ENCODE data around the gene IQSEC1.

The IQSEC1 gene

GRCh38 chr3:12999147-13000140, 73.8 kb downstream of the IQSEC1 start:
- DNase-seq = peak in 10 of 14 donors; percentile 27 to 79 (median 54)

- DNase-seq = no peak
These were observed 74.6 kb downstream of the IQSEC1 start for GRCh38 chr3:12998648-12999047.

DNA sequence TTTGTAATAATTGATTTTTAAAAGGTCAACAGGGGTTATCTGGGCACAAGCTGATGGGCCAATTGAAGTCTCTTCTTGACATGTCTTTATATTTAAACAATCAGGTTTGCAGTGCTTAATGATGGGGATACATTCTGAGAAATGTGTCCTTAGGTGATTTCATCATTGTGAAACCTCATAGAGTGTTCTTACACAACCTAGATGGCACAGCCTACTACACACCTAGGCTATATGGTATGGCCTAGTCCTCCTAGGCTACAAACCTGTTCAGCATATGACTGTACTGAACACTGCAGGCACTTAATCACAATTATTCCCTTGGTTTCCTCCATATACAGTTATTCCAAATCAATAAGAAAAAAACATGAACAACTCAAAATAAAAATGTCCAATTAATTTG, 75.8 kb downstream of the IQSEC1 start:
- DNase-seq = no peak

DNA sequence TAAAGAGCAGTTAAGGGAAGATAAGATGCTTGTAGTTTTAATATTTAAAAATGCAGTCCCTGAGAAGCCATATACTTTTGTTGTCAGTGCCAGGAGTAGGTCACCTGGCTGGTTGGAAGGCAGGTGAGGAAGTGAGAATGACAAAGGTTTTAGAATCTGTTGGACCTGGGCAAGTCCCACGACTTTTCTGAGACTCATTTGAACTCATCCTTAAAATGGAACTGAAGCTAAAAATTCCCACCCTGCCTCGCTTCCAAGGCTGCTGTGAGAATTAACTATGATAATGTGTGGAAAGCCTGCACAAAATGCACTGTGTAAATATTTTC, 77.1 kb downstream of the IQSEC1 start:
- no peak for DNase-seq

- no peak for DNase-seq
These were observed 77.6 kb downstream of the IQSEC1 start for GRCh38 chr3:12995389-12996180.

DNA sequence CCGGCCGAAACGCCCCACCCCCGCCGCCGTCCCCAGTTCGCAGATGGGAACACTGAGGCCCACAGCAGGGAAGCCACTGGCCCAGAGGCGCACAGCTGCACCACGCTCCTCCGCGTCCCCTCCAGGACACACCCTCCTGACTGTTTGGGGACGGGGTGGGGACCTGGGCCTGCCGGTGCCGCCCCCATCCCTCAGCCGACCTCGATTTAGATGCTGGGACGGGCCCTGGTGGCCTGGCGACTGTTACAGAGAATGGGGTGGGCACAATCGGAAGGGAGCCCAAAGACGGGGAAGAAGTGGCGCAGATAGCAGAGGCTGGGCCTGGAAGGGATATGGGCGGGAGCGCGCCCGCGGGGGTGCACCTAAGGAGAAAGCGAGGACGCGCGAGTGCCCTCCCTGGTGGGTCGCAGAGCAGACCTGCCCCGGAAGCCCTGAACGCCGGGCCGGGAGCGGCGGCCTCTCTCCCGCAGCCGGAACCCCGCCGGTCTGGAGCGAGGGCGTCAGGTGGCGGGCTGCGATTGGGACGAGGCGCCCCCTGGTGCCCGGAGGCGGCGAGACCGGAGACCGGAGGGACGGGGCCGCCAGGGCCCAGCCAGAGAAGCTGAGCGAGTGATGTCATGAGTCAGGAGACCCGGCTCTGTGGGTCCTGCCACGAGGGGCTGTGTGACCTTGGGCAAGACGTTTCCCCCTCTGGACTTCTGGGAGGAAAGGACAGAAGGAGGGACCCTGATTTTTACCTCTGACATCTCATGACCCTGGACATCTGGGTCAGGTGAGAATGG, 78.4 kb downstream of the IQSEC1 start:
- peak in 13 of 14 donors; percentile 56 to 89 (median 80) for DNase-seq

GRCh38 chr3:12994357-12994606, 78.9 kb downstream of the IQSEC1 start:
- peak in 3 of 14 donors; percentile 22 to 47 (median 40) for DNase-seq

GRCh38 chr3:12993517-12994356, 79.5 kb downstream of the IQSEC1 start:
- DNase-seq = peak in 3 of 14 donors; percentile 28 to 48 (median 40)

DNA sequence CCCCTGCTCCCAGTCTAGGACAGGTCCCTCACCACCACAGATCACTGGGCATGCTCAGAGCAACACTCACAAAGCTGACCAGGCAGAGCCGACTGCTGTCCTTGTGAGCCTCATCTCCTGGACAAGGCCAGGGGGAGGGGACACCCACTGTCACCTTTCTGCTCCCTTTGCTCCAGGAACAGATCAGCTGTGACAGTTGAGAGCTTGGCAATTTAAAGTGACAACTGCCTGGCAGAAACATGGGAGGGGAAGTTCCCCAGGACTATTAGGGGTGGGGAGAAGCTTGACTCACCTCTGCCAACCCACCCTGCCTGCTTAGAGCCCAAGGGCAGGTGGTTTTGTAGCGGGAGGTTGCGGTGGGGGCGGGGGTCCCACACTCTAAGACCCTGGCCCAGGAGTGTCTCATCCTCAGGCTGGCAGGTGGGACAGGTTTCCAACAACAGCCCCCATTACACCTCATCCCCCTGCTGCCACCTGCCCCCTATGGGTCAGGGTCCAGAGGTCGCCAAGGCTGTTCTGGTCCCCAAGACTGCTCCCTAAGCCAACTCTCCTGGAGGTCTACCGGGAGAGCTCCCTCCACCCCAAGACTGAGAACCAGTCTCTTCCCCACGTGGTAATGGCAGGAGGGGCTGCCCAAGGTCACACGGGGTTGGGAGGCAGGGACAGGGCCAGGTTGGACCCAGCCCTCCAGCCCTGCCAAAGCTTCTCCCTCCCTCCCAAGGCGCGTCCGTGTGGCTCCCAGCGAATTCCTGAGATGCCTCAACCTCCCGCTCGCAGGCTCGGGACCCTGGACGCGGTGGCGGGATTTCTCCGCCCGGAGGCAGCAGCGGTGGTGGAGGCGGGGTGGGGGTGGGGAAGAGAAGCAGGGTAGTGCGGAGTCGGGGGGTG, 80.4 kb downstream of the IQSEC1 start:
- peak in 1 of 14 donors; percentile 14 for DNase-seq

- DNase-seq = no peak
These were observed 81.4 kb downstream of the IQSEC1 start for GRCh38 chr3:12991861-12992281.

GRCh38 chr3:12991481-12991837, 81.8 kb downstream of the IQSEC1 start:
- DNase-seq = peak in 3 of 14 donors; percentile 16 to 48 (median 39)

DNA sequence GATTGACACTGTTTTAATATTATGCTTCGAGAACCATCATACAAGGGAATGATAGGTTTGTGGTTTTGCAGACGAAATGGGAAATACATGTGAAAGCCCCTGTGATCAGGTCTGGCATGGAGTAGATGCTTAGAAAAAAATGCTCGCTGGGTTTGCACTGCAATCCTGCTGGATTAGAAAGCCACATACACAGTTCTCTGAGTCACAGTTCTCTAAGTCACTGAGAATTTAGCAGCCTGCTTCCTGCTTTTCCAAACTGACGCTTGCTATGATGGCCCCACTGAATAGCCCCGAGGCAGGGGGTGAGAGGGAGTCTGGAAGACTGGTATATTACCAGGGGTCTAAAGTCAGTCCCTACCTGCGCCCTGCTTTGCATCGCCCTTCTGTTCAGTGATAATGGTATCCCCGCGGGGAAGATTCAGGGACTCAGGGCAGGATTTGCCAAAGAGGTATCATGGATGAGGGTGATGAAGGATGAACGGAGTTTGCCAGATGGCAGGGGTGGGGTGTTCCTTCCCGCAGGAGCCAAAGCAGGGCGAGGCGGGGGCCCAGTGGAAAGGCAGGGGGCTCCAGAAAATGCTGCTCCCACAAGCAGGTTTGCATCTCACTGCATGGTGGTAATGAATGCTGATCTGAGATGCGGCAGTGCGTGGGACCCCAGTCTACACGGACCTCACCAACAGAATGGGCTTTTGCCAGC, 82.3 kb downstream of the IQSEC1 start:
- peak in 1 of 14 donors; percentile 48 for DNase-seq

- DNase-seq = no peak
These were observed 82.9 kb downstream of the IQSEC1 start for GRCh38 chr3:12990306-12990705.

DNA sequence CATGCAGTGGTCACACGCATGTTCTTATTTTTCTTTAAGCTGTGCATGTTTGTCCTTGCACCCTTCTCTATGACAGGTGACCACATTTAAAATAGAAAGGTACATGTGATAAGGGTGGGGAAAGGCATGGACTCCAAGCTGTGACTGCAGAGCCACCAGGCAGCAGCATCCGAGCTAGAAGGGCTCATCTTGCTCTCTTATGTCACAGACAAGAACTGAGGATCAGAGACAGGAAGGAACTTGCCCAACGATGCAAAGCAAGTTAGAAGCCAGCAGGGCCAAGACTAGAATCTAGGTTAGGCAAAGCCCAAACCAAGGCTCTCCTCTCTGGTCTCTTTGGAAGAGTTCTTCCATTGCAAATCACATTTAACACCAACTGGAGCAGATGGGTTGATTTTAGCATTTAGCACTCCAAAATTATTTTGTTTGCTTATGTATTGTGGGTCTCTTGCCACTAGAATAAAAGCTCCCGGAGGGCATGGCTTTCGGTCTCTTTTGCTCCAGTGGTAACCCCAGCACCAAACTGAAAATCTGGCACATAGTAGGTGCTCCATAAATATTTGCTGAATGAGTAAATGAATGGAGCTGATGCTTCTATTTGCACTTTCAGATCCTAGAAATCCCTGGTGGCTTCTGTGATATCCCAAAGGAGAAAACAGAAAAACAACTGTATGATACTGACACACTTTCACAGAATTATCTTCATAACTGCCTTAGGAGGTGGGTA, 84.3 kb downstream of the IQSEC1 start:
- no peak for DNase-seq

DNA sequence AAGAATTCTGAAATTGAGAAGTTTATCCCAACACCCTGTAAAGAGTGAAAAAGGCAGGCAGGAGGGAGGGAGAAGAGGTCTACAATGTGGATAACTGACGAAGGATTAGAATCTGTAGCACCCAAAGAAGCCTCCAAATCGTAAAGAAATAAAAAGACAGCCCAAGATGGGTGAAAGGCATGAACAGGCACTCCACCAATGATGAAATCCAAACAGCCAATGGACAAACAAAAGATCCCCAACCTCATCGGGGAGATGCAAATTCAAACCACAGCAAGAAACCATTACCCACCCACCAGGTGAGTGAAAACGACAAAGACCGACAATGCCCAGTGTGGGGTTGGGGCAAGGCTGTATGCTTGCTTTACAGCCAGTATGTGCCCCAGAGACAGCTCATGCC, 85.6 kb downstream of the IQSEC1 start:
- no peak for DNase-seq

GRCh38 chr3:12986986-12987385, 86.2 kb downstream of the IQSEC1 start:
- DNase-seq = peak in 1 of 14 donors; percentile 34

- DNase-seq = peak in 1 of 14 donors; percentile 32
These were observed 86.7 kb downstream of the IQSEC1 start for GRCh38 chr3:12986521-12986920.

- DNase-seq = no peak
These were observed 87.2 kb downstream of the IQSEC1 start for GRCh38 chr3:12986031-12986430.

DNA sequence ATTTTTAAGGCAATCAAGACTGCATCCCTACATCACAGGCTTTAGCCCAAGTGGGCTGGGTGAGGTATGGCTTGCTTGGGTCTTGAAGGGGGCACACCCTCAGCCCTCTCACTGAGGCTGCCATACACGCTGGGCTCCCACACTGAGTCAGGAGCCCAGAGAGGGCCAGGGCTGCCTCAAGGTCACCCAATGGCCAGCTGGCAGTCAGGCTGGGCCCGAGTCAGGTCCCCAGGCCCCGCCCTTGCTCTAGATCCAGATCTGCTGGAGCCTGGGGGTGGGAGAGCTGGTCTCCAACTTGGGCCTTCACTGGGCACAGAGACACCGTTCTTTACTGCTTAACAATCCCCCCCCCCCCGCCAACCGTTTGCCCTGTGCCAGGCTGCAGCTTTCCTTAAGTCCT, 88.1 kb downstream of the IQSEC1 start:
- no peak for DNase-seq

Measured in C1 segment of cervical spinal cord (tissue), 14 donors.